NOMO-1 (cell line): ENCODE measurements around the gene CIBAR2.

ENCODE experiments used
- DNase-seq, 2 experiments: peaks; one replicate each; lab custom pipeline; 2025; ENCODE audit not compliant: unreplicated experiment in 2 of 2; lab: John Stamatoyannopoulos, UW

The CIBAR2 gene

GRCh38 chr16:85103114-85104079, 8.9 kb downstream of the CIBAR2 start:
- peak in 1 of 2 experiments; percentile 47 for DNase-seq

DNA sequence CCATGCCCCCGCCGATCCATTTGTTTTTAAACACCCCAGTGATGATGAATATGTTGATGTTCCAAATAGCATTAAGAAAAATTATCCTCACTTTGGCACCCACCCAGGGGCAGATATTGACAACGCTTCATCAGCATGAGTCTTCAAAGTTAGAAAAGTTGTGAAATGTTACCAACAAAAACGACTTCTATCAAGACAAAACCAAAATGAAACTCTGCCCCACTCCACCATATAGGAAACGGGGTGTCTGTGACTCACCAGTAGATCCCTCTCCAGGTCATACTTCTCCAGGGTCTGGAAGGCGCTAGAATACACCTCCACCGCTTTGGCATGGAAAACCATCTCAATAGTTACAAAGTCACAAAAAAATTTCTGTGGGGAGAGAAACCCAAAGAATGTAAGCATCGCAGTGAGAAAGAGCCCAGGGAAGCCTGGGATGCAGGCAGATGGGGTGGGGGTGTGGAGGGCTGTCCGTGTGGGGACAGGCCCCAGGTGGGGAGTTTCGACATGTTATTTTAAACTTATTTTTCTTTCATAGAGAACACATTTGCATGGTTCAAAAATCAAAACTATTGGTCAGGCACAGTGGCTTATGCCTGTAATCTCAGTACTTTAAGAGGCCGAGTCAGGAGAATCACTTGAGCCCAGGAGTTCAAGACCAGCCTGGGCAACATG, 10.2 kb downstream of the CIBAR2 start:
- DNase-seq, result no peak

DNA sequence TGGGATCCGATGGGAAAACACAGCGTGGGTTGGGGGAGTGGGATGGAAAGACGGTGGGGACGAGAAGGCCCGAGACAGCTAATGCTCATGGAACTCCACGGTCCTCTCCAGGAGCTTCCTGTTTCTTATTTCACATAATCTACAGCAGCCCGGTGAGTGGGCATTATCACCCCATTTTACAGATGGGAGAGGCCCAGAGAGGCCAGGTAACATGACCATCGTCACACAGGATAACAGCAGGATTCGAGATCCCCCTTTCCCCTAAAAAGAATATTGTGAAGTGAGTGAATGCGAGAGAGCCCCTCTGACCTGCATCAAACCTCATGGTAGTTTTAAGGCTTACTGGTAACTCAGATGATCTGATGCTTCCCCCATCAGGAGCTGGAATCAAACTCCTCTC, 12.0 kb downstream of the CIBAR2 start:
- DNase-seq, result no peak

GRCh38 chr16:85098565-85098964, 13.7 kb downstream of the CIBAR2 start:
- no peak for DNase-seq

DNA sequence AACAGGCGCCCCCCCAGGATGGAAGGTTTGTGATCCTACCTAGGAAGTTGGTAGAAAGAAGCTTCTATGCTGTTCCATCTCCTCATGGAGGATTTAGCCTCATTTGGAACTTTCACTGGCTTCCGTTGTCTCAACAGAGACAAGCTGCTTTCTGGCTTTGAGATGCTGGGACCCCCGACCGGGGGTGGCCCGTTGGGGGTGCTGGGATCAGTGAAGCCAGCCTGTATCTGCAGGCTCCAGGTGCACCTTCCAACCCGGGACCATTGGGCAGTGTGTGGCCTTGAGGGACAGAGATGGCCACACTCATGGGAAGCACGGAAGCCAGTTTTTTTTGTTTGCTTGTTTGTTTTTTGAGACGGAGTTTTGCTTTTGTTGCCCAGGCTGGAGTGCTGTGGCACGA, 15.4 kb downstream of the CIBAR2 start:
- DNase-seq, result no peak

DNA sequence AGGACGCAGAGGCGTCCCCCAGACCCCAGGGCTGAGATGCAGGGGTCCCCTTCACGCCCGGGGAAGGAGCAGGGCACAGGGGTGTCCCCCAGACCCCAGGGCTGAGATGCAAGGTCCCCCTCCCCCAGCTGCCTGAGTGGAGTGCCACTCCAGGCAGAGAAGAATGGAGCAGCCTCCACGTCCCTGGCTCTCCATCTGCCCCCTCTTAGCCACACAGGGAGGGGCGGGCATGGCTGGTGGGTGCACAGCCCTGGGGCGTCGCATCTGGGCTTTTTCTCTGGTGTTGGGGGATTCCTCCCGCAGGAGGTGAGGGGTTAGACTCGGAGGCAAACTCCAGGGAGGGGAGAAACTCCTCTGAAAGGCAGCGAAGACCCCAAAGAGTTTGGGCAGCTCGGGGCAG, 17.5 kb downstream of the CIBAR2 start:
- no peak for DNase-seq

DNA sequence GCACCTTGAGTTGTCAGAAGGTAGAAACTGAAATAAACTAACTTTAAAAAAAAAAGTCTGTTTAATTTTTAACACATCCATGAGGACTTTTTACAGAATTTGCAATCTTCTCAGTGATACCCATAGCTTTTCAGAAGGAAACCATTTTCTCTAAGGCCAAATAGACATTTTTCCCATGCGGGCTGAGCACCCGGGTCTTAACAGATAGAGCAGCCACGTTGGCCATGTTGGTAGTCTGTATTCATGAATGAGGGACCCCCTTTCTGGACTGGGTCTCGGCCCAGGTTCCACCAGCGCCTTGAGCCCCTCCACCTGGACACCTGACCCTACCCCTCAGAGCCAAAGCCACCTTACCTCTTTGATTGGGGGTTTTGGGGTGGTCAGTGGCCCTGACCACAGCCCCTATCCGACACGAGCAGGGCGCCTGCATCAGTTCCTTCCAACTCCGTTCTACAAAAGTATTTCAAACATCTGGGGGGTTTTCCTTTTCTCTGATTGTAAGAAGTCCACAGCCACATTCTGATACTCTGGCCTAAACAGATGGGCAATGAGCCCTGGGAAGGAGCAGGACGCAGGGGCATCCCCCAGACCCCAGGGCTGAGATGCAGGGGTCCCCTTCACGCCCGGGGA, 18.0 kb downstream of the CIBAR2 start:
- no peak for DNase-seq

GRCh38 chr16:85093705-85094104, 18.6 kb downstream of the CIBAR2 start:
- DNase-seq, result no peak

DNA sequence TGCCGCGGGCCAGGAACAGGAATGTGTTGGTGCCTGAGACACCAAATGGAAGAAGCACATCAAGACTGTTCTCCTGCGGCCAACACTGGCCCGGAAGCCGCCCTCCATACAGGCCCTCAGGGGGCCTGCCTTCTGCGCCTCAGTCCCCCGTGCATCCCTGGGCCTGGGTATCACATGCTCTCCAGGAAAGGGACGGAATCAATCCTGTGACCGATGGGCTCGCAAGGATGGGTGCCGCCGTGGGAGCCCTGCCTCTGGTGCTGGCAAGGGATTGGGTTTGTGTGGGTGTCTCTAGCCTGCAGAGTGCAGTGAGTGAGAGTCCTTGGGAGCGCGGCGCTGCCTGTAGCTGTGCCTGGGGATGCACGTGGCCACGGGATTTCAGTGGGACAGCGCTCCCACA, 19.4 kb downstream of the CIBAR2 start:
- no peak for DNase-seq

DNA sequence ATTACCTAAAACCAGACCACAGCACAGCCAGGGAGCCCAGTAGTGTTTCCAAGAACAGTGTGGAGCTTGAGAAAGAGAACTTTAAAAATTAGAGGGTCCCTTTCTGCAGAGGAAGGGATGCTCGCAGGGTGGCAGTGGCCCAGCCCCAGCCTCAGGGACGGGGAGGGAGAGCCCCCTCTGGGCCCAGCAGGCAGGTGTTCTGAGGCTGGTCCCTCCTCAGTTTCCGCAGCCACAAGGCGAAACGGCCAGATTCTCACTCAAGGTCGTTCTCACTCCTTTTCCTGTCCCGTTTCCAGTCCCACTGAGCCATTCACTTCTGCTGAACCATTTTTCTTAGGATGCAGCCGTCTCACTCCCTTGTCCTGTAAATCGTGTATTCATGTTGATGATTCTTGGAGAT, 20.0 kb downstream of the CIBAR2 start:
- DNase-seq, result no peak

GRCh38 chr16:85091522-85091910, 20.8 kb downstream of the CIBAR2 start:
- DNase-seq, result no peak

- DNase-seq, result peak; percentile 54 to 68
Measured at GRCh38 chr16:85090873-85091521, 21.3 kb downstream of the CIBAR2 start.

GRCh38 chr16:85090181-85090580, 22.1 kb downstream of the CIBAR2 start:
- DNase-seq, result no peak

GRCh38 chr16:85089525-85089924, 22.7 kb downstream of the CIBAR2 start:
- no peak for DNase-seq

- DNase-seq, result no peak
Measured at GRCh38 chr16:85088570-85089199, 23.6 kb downstream of the CIBAR2 start.

- DNase-seq, result no peak
Measured at GRCh38 chr16:85087899-85088569, 24.2 kb downstream of the CIBAR2 start.

DNA sequence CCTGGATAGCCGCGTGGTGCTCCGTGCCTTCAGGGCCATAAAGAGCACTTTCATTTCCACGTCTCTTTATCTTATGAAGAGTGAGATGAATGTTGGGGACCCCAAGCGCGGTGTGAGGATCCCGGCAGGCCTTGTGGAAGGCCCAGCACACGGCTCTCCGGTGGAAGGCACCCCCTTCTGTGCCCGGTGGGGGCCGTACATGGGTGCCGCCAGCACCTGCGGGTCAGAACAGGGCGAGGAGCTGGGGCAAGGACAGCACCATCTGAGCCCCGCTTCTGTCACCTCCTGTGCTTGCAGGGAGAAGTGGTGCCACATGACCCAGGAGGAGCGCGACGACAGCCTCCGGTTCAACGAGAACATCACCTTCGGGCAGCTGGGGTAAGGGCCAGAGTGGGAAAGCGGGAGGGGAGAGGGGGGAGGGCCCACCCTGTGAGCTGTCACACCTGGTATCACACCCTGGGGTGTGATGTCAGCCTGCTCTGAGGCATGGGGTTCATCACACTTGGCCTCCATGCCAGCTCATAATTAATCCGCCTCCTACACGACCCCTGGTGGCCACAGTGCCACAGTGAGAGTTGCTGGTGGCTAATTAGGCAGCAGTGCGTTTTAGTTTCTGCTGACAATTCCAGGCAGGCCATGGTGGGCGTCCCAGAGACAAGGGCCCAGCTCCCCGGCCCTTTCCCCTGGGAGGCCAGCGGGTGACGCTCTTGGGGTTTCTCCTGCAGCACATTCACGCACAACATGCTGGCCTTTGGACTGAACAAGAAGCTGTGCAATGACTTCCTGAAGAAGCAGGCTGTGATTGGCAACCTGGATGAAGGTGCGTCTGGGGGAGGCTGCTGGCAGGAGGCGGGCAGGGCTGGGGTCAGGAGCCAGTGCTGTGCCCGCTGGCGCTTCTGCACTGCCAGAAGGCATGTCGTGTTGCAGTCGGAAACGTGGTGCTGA, 25.7 kb downstream of the CIBAR2 start:
- DNase-seq, result peak; percentile 63 to 65

- no peak for DNase-seq
Measured at GRCh38 chr16:85085721-85086120, 26.6 kb downstream of the CIBAR2 start.
